Prostate gland (tissue), 2 donors: ENCODE measurements around the gene RXRB.

Experiments used
- CTCF ChIP-seq, 4 experiments: fragments of 200-600 bp in 2 of 4; fragments of 450-650 bp in 2 of 4; sonication (generic) in 2 of 4; IDR thresholded peaks; 1 replicate in 3 of 4; 2 replicates in 1 of 4; pipeline ENCODE4 v1.5.1; 2016 to 2019; ENCODE audit warnings: antibody characterized with exemption in 4 of 4, mild to moderate bottlenecking in 2 of 4, moderate library complexity in 2 of 4
- POLR2A ChIP-seq: fragments of 450-650 bp; IDR thresholded peaks from one replicate; pipeline ENCODE4 v1.6.1; 2016; ENCODE audit warnings: antibody characterized with exemption, mild to moderate bottlenecking
- POLR2AphosphoS5 ChIP-seq: sonication (generic); formaldehyde crosslinking; IDR thresholded peaks from one replicate; pipeline ENCODE4 v1.6.1; 2017; ENCODE audit warnings: antibody characterized with exemption

DNA sequence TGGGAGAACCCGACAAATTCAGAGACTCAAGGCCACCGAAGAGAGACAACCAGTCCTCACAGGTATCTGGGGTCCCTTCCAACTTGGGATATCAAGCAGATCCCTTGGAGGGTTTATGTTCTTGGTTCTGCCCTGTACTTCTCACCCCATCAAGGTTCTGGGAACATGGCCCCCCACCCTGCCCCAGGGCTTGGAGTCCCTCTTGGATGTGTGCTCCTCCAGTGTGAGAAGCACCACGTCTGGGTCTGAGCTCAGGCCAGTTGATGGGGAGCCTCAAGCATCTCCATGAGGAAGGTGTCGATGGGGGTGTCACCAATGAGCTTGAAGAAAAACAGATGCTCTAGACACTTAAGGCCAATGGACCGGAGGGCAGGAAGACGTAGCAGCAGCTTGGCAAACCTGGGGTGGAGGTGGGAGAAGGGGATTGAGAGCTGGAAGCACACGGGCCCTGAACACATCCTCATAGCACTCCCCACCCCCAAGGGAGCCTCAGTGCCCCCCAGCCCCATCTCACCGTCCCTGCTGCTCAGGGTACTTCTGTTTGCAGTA is 6.0 kb downstream of the RXRB start:
- TF ChIP-seq POLR2A = no peak
- TF ChIP-seq CTCF (IDR thresholded peaks at IDR 0.05) = no peak
- no peak for TF ChIP-seq POLR2AphosphoS5
